ENCODE measurements around the gene ATL2.
A peak's percentile ranks its signal among the peaks of the same experiment; 100 is the strongest.
"Not testable (repeated sequence)": the region's sequence is repeated elsewhere in the genome, so short reads cannot be mapped to it uniquely, and the experiment has no call there.

Gene ATL2

GRCh38 chr2:38377050-38377828, at the start of gene ATL2:
Gene ATL2 (minus strand): TSS chr2:38377273. CDS start chr2:38377260, 13 bp downstream.
- peak; percentile 90 for DNase-seq (ENCODE audit: low read depth)

DNA sequence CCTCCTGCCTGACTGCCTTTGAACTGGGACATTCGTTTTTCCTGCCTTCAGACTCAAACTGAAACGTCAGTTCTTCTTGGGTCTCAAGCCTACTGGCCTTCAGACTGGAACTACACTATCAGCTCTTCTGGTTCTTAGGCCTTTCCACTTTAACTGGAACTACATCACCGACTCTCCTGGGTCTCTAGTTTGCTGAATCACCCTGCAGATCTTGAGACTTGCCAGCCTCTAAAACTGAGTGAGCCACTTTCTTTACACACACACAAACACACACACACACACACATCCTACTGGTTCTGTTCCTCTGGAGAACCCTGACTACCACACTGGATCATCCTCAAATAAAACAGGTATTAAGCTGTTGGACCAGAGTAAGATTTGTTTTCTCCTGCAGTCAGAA, 46.7 kb upstream of the ATL2 start:
- DNase-seq (ENCODE audit: low read depth): no peak

DNA sequence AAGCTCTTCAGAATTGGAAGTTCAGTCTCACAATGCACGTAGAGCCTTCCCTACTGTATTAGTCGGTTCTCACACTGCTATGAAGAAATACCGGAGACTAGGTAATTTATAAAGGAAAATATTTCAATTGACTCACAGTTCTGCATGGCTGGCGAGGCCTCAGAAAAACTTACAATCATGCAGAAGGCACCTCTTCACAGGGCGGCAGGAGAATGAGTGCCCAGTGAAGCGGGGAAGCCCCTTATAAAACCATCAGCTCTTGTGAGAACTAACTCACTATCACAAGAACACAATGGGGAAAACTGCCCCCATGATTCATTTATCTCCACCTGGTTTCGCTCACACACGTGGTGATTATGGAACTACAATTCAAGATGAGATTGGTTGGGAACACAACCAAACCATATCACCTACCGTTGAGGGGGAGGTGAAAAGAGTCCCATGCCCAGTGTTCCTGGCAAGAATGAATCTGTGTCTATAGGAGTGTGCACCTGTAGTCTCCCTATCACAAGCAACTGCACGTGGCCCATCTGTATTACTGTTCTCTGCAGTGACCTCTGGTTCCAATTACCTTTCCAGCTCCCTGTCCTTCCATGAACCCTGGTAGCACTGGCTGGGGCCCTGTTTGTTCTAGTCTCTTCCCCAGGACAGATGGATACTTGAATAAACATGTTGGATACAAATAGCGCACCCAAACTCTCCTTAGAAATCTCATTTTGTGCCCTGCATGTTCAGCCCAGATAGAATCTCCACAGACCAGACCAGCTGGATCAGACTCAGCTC, 44.4 kb upstream of the ATL2 start:
- DNase-seq (ENCODE audit: low read depth): no peak

DNA sequence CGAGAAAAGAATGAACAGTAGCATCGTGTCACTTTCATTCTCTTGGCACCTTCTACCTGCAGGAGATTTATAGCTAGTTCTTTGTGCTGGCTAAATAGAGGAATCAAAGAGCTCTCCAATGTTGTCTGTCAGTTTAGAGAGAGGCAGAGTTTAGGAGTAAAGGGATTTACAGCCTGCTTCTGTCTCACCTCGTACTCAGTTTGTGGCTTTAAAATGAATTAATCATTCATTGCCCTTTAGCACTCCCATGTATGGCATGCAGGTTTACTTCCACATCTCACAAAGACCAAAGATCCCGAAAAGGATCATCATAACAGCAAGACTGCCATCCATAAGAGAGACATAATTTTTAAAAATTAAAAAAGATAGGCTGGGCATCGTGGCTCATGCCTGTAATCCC, 42.4 kb upstream of the ATL2 start:
- DNase-seq (ENCODE audit: low read depth): no peak

GRCh38 chr2:38418735-38419134, 41.7 kb upstream of the ATL2 start:
- DNase-seq (ENCODE audit: low read depth): no peak

- DNase-seq (ENCODE audit: low read depth): no peak
These were observed 40.9 kb upstream of the ATL2 start for GRCh38 chr2:38417745-38418689.

DNA sequence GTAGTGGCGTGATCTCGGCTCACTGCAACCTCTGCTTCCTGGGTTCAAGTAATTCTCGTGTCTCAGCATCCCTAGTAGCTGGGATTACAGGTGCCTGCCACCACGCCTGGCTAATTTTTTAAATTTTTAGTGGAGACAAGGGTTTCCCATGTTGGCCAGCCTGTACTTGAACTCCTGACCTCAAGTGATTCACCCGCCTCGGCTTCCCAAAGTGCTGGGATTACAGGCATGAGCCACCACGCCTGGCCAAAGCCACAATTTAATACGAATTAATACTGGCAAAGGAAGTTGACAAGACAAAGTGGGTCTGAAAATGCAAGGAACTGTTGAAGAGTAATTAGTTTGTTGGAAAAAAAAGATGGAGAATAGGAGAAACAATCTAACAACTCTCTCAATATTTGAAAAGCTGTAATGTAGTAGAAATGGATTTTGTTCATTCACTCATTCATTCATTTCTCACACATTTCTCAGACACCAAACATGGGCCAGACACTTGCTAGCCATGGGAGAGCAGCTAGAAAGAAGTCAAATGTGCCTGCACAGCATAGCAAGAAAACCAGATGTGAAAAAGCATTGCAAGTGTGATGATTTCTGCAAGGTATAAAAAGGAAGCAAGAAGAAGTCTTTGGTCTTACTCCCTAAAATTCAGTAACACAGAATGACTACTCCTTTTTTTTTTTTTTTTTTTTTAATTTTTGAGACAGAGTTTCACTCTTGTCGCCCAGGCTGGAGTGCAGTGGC, 39.4 kb upstream of the ATL2 start:
- DNase-seq (ENCODE audit: low read depth): no peak

DNA sequence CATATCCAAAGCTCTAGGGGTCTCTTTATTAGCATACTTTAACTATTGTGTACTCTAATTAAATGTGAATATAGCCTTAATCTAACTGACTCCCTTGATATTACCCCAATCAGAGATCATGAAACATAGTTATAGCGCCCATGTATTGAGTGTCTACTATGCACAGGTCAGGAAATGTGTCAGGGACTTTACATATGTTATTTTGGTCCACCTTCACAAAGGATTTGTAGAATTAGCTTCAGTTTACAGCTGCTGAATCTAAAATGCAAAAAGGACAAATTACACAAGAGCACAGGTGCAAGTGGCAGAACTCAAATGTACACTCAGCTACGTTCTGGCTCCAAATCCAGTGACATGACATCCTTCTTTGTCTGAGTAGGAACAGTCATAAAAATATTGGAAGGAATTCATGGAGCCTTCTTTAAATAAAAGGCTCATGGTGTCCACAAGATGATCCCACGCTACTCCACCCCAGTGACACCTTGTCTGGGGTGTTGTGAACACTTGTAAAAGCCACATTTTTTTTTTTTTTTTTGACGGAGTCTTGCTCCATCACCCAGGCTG, 38.7 kb upstream of the ATL2 start:
- no peak for DNase-seq (ENCODE audit: low read depth)

DNA sequence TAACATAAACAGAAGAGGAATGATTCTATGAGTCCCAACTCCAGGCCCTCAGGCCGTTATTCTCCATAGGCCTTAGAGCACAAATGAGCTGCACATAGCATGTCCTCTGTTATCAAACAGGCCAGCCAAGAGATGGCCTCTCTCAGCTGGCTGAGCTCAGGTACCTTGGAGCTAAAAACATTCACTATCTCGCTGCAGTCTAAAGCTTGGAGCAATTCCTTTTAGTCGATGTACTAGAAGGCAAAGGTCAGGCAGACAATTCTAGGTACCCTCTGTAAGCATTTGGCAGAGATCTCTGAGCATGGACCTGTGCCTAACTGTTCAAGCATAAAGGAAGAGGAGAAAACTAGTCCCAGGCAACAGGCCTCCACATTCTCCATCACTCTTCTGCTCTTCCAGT, 38.0 kb upstream of the ATL2 start:
- DNase-seq (ENCODE audit: low read depth): no peak

DNA sequence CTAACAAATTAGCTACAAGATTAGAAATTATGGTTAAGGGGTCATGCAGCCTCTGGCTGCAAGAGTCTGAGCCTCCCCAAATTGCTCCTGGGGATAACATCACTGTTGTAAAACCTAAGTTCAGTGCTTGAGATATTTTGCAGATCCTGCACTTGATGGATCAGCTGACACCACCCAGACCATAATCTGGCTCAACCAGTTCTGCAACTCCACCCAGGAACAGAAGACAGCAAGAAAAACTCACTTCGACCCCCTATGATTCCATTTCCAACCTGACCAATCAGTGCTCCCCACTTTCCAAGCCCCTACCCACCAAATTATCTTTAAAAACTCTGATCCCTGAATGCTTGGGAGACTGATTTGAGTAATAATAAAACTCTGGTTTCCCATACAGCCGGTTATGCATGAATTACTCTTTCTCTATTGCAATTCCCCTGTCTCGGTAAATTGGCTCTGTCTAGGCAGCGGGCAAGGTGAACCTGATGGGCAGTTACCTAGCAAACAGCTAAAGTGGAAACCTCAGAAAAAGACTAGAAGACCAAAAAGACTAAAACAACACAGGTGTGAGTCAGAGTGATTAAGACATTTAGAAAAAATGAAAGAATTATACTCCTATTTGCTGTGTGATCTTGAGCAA, 35.3 kb upstream of the ATL2 start:
- DNase-seq (ENCODE audit: low read depth): not testable (repeated sequence)

DNA sequence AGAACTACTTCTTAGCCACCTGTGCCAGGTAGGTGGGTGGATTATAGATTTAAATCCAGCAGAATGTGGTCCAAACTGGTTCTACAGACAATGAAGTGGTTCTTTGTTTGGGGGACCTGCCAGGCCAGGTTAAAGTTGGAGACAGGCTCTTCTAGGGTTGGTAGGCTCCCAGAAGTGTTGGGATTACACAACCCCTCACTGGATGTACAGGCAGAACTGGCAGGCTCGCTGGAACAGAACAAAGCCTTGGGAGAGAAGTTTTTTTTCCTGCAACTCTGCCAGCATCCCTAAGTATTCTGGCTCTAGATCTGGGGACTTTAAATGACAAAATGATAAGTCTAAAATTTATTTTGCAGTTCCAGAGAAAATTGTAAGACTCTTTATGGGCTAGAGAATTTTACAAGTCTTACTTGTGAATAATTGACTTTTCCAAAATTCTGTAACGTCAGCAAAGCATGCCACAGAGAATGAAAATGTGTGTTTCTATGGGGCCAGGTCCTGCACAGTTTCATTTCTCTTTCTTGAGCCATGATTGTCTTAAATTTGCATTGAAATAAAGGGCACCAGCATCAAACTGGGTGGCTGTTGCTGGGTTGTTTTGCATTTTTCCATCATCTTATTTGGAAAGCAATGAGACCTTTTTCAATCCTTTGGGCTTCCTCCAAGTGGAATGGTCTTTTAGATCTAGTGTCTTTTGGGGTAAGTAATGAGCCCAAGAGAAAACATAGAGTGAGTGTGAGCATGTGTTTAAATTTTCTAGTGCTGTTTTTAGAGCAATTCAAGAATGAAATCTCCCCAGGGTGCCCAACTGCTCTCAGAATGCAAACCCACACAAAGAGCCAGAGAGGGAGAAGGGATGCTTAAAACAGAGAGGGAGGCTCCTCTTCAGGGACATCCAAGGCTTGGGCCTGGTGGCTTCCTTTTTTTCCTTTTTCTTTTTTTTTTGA, 32.4 kb upstream of the ATL2 start:
- DNase-seq (ENCODE audit: low read depth): no peak

DNA sequence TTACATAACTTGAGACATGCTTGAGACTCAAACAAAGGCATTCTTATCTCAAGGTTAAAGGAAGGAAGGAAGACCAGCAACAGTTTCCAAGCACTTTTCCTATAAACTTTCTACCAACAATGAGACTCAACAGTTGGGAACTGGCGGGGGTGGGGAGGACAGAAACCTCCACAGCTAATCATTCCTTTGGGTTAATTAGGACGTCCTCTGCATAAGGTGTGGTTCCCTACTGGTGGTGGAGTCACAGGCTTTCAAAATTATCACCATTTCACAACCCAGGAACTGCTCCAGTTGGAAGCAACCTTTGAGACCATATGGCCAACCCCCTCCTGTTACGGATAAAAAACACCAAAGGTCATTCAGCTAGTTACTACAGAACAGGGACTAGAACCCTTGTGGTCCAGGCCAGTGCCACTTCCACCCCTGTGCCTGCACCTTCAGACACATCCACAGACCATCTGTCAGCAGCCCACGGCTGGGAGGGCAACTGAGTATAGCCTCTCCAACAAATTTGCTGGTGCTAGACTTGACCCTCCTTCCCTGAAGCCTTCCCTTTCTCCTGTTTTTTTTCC, 30.1 kb upstream of the ATL2 start:
- no peak for DNase-seq (ENCODE audit: low read depth)

DNA sequence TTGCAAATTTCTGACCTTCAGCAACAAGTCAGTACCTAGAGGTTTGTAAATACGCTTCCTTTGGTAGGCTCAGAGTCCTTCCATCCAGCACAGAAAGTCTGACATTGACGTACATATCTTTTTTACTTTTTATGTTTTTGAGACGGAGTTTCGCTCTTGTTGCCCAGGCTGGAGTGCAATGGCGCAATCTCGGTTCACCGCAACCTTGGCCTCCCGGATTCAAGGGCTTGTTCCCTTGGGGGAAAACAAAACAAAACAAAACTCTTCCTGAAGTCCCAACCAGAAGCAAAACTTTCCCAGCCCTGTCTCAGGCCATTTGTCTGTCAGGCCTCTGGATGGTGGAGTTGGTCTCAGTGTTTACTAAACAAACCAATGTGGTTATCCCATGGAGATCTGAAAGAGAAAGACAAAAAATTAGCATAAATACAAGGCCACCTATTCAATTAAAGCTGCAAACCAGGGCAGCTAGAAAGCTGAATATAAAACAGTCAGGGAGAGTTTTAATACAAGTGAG, 29.6 kb upstream of the ATL2 start:
- DNase-seq (ENCODE audit: low read depth): no peak

- DNase-seq (ENCODE audit: low read depth): no peak
These were observed 29.0 kb upstream of the ATL2 start for GRCh38 chr2:38405917-38406596.

DNA sequence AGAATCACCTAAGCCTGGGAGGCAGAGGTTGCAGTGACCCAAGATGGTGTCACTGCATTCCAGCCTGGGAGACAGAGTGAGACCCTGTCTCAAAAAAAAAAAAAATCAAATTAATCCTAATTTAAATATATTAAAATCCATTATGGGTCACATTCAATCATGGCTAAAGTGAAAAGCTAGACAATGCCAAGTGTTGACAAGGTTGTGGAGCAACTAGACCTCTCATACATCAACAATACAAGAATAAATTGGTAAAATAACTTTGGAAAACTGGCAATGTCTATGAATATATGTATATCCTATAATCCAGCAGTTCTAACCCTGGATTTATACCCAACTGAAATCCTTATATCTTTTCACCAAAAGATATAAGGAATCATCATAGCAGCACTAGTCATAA, 23.4 kb upstream of the ATL2 start:
- no peak for DNase-seq (ENCODE audit: low read depth)

- no peak for DNase-seq (ENCODE audit: low read depth)
These were observed 21.7 kb upstream of the ATL2 start for GRCh38 chr2:38398739-38399138.

GRCh38 chr2:38394903-38395341, 17.8 kb upstream of the ATL2 start:
- DNase-seq (ENCODE audit: low read depth): no peak

DNA sequence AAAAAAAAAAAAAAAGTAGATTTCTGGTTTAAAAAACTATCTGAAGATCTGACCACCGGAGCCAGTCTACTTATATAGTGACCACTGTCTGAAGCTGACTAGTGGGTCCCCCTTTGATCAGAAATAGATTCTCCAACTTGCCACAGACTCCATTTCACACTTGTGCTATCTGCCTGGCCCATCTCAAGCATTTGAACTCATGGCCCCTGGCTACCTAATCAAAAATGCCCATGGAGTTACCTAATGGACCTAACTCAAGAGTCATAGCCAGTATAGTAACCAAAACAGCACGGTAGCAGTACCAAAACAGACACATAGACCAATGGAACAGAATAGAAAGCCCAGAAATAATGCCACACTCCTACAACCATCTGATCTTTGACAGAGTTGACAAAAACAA, 17.0 kb upstream of the ATL2 start:
- DNase-seq (ENCODE audit: low read depth): no peak
